Transverse colon (tissue), 4 donors: ENCODE measurements around the gene FRAS1. TPM values are rescaled to one million over a fixed set of nuclear protein-coding genes. Genes with fewer than 3 reads are reported as not detected.
"Not testable (repeated sequence)": the region's sequence is repeated elsewhere in the genome, so short reads cannot be mapped to it uniquely, and the experiment has no call there.

Source experiments
- DNase-seq: peaks from one replicate; pipeline ENCODE4 v3.0.0-alpha.2; 2019
- H3K27ac ChIP-seq, 4 donors: fragments of 200-600 bp; sonication (generic); 2 replicates each; pipeline ENCODE4 v1.5.1; 2016 to 2018; ENCODE audit warnings: inconsistent platforms in 4 of 4
- H3K27me3 ChIP-seq: fragments of 200-600 bp; sonication (generic); 2 replicates; pipeline ENCODE4 v1.5.1; 2017; ENCODE audit warnings: inconsistent platforms
- H3K36me3 ChIP-seq, 4 donors: fragments of 200-600 bp; sonication (generic); 2 replicates each; pipeline ENCODE4 v1.5.1; 2017 to 2019; ENCODE audit warnings: inconsistent platforms in 4 of 4
- H3K4me1 ChIP-seq, 4 donors: fragments of 200-600 bp; sonication (generic); 2 replicates each; pipeline ENCODE4 v1.5.1; 2017 to 2020; ENCODE audit warnings: inconsistent platforms in 4 of 4
- H3K4me3 ChIP-seq, 4 donors: fragments of 200-600 bp; sonication (generic); 1 replicate in 1 of 4; 2 replicates in 3 of 4; pipeline versions ENCODE4 v1.5.1 to v1.6.1; 2017 to 2019; ENCODE audit warnings: inconsistent platforms in 4 of 4
- H3K9me3 ChIP-seq, 2 donors: fragments of 200-600 bp; sonication (generic); 2 replicates each; pipeline ENCODE4 v1.5.1; 2017 to 2019; ENCODE audit warnings: inconsistent platforms in 2 of 2
- EP300 ChIP-seq: sonication (generic); formaldehyde crosslinking; IDR thresholded peaks from one replicate; pipeline ENCODE4 v1.6.1; 2017; ENCODE audit warnings: antibody characterized with exemption, low read depth
- POLR2A ChIP-seq: fragments of 450-650 bp; IDR thresholded peaks from one replicate; pipeline ENCODE4 v1.6.1; 2016; ENCODE audit warnings: antibody characterized with exemption, mild to moderate bottlenecking, moderate library complexity
- POLR2AphosphoS5 ChIP-seq, 3 donors: sonication (generic); formaldehyde crosslinking; IDR thresholded peaks; one replicate each; pipeline ENCODE4 v1.6.1; 2016; ENCODE audit warnings: antibody characterized with exemption in 3 of 3
- WGBS, 2 donors: methylation state at CpG; one replicate each; pipeline ENCODE4 v1.1.5; 2018; ENCODE audit warnings: low coverage in 1 of 2; 5-methylcytosine and 5-hydroxymethylcytosine counted together
- in situ Hi-C, 4 donors: fragments of 200-750 bp; cut with MboI; loops; one replicate each; pipeline versions ENCODE4 v1.15.0 to v1.15.1; 2017; ENCODE audit warnings: low sequenced_read_pairs in 3 of 4, low pct_ligation_motif_present in 1 of 4, low pct_unique_long_range_greater_than_20kb in 1 of 4
- intact Hi-C: fragments of 100-400 bp; cut with DNase I; formaldehyde crosslinking; loops from one replicate; pipeline ENCODE4 v1.15.1; 2023; ENCODE audit warnings: low total_unique reads
- total RNA-seq, 4 donors: library from RNA; depleted of rRNA; stranded (reverse); fragments of >200 nt; gene quantifications; one replicate each; pipeline ENCODE4 v1.1.0, GENCODE V29; 2016
- TF ChIP-seq, protein P1 (sequence below), 5 experiments: fragments of 200-600 bp in 3 of 5; fragments of 450-650 bp in 2 of 5; sonication (generic) in 3 of 5; IDR thresholded peaks; 1 replicate in 2 of 5; 2 replicates in 3 of 5; pipeline ENCODE4 v1.5.1; 2016 to 2017; ENCODE audit warnings: antibody characterized with exemption in 5 of 5, inconsistent platforms in 3 of 5, mild to moderate bottlenecking in 2 of 5, moderate library complexity in 1 of 5

Gene FRAS1
- total RNA-seq, 4 donors from 2014 or later, result 1.8 to 9.7 (median 3.1) TPM

DNA sequence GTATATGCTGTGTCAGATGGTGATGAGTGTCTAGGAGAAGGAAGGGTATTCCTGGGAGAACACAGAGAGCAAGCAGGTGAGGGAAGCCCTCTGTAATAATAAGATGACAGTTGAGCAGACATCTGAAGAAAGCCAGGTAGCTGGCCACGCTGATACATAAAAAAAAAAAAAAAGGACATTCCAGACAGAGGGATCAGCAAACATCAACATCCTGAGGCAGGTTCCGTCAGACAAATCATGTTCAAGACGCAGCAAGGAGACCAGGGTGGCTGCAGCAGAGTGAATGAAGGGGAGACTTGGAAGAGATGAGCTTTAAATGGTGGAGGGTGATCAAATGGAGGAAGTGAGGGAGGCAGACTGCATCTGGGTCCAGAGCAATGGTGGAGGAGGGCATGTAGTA, 396.9 kb downstream of the FRAS1 start:
- TF ChIP-seq EP300 (no peak), POLR2AphosphoS5 (IDR thresholded peaks at IDR 0.05) (no peak)
- 73 to 77% methylated on average over 3 of the region's 3 CpGs for WGBS, 2 donors
- no peak for DNase-seq
- Histone ChIP-seq H3K27me3 (no peaks in the 10 kb centered on the region), H3K9me3 (no peaks in the 10 kb centered on the region), H3K4me3 (no peak overlapping the region), H3K36me3 (no peaks in the 10 kb centered on the region), H3K27ac (no peak overlapping the region), H3K4me1 (no peaks in the 10 kb centered on the region)
- in situ Hi-C loops, result no loop called here
- intact Hi-C loops, result no loop called here

DNA sequence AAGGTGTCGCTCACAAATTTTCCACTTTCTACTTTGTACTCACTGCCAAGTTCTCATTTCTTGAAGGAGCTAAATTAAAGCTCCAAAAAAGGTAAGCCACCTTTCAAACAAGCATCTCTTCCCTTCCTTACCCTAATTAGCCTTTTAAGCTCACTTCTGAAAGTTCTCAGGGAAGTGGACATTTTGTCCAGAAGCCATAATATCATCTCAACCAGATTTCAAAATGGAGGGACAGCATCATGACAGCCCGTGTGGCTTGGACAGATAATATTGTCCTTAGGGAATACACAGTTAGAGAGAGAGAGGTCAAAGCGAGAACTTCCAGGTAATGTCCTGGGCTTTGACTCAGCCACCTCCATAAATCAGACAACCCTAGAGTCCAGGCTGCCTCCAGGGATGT, 400.6 kb downstream of the FRAS1 start:
- H3K27me3 ChIP-seq, result no peaks in the 10 kb centered on the region
- no peak overlapping the region for H3K4me3 ChIP-seq
- DNase-seq, result no peak
- WGBS, 2 donors, result 80 to 100% methylated on average over 1 to 3 of the region's 3 CpGs
- H3K9me3 ChIP-seq, result no peaks in the 10 kb centered on the region
- no peaks in the 10 kb centered on the region for H3K4me1 ChIP-seq
- TF ChIP-seq POLR2A, result no peak
- no peaks in the 10 kb centered on the region for H3K36me3 ChIP-seq
- intact Hi-C loops, result no loop called here
- no peak overlapping the region for H3K27ac ChIP-seq
- in situ Hi-C loops, result no loop called here

DNA sequence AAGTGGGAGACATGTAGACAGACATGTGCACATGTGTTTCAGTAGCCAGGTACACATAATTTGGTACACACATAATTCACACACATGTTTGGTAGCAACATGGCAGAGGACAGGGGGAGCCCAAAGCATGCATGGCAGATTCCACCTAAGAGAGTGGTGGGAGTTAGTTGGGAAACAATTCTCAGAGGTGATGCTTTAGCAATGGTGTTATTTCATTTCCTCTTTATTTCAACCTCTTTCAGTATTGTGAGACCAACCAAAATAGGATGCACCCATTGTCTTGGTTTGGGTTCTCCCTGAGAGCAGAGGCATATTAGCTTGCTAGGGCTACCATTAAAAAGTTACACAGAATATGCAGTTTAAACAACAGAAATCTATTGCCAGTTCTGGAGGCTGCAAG, 402.2 kb downstream of the FRAS1 start:
- Histone ChIP-seq H3K36me3 (no peaks in the 10 kb centered on the region), H3K27ac (no peak overlapping the region), H3K9me3 (no peaks in the 10 kb centered on the region), H3K4me3 (no peak overlapping the region), H3K4me1 (no peaks in the 10 kb centered on the region), H3K27me3 (no peaks in the 10 kb centered on the region)
- no peak for DNase-seq
- no peak for TF ChIP-seq EP300
- no peak for TF ChIP-seq POLR2A
- TF ChIP-seq, protein P1, sequence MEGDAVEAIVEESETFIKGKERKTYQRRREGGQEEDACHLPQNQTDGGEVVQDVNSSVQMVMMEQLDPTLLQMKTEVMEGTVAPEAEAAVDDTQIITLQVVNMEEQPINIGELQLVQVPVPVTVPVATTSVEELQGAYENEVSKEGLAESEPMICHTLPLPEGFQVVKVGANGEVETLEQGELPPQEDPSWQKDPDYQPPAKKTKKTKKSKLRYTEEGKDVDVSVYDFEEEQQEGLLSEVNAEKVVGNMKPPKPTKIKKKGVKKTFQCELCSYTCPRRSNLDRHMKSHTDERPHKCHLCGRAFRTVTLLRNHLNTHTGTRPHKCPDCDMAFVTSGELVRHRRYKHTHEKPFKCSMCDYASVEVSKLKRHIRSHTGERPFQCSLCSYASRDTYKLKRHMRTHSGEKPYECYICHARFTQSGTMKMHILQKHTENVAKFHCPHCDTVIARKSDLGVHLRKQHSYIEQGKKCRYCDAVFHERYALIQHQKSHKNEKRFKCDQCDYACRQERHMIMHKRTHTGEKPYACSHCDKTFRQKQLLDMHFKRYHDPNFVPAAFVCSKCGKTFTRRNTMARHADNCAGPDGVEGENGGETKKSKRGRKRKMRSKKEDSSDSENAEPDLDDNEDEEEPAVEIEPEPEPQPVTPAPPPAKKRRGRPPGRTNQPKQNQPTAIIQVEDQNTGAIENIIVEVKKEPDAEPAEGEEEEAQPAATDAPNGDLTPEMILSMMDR (IDR thresholded peaks at IDR 0.05), result no peak
- no peak for TF ChIP-seq POLR2AphosphoS5 (IDR thresholded peaks at IDR 0.05)
- in situ Hi-C loops (no loop called here), intact Hi-C loops (no loop called here)

DNA sequence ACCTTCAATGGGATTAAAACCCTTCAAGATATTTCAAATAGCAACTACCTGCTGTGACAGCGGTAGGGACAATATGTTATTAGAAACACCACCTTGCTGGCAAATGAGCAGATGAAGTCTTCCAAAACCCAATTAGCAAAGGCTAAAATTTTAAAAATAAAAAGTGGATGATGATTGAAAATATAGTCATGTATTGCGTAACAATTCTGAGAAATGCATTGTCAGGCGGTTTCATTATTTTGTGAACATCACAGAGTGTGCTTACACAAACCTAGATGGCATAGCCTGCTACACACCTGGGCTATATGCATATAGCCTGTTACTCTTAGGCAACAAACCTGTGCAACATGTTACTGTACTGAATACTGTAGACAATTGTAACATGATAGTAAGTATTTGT, 403.2 kb downstream of the FRAS1 start:
- H3K4me3 ChIP-seq, result no peak overlapping the region
- no peaks in the 10 kb centered on the region for H3K4me1 ChIP-seq
- 87 to 90% methylated on average over 3 of the region's 3 CpGs for whole genome bisulfite sequencing, 2 donors
- H3K27ac ChIP-seq, result no peak overlapping the region
- TF ChIP-seq POLR2AphosphoS5 (IDR thresholded peaks at IDR 0.05), result no peak
- no peak for TF ChIP-seq EP300
- no peak for TF ChIP-seq POLR2A
- TF ChIP-seq, protein P1 (IDR thresholded peaks at IDR 0.05), result no peak
- no peaks in the 10 kb centered on the region for H3K9me3 ChIP-seq
- H3K27me3 ChIP-seq, result no peaks in the 10 kb centered on the region
- in situ Hi-C loops, result no loop called here
- intact Hi-C loops, result no loop called here
- DNase-seq, result no peak
- H3K36me3 ChIP-seq, result no peaks in the 10 kb centered on the region

DNA sequence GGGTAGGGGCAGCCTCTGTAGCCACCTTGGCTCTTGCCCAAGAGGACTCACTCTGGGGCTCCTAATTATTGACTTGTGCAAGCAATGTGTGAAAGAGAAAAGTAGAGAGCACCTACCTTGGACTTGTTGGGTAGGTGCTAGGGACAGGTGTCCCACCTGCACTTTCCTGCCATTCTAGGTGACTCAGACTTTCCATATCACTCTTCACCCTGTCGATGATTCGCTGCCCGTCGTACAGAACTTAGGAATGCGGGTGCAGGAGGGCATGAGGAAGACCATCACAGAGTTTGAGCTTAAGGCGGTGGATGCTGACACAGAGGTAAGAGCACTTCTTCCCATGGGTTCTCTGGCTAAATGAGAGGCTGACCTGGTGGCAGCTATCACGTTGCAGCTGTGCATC, 407.1 kb downstream of the FRAS1 start:
- H3K36me3 ChIP-seq, result no peaks in the 10 kb centered on the region
- in situ Hi-C loops (no loop called here), intact Hi-C loops (no loop called here)
- no peaks in the 10 kb centered on the region for H3K4me1 ChIP-seq
- no peak for TF ChIP-seq POLR2AphosphoS5 (IDR thresholded peaks at IDR 0.05)
- H3K9me3 ChIP-seq, result no peaks in the 10 kb centered on the region
- DNase-seq, result no peak
- no peak overlapping the region for H3K4me3 ChIP-seq
- no peak overlapping the region for H3K27ac ChIP-seq
- WGBS, 2 donors, result 58 to 82% methylated on average over 2 to 7 of the region's 7 CpGs
- no peaks in the 10 kb centered on the region for H3K27me3 ChIP-seq

DNA sequence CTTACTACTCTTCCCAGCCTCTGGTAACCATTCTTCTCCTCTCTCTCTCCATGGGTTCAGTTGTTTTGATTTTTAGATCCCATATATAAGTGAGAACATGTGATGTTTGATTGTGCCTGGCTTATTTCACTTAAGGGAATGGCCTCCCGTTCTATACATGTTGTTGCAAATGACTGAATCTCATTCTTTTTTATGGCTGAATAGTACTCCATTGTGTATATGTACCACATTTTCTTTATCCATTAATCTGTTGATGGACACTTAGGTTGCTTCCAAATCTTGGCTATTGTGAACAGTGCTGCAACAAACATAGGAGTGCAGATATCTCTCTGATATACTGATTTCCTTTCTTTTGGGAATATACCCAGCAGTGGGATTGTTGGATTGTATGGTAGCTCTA, 410.1 kb downstream of the FRAS1 start:
- H3K9me3 ChIP-seq, H3K27ac ChIP-seq, H3K36me3 ChIP-seq, H3K4me1 ChIP-seq, intact Hi-C loops, H3K27me3 ChIP-seq, H3K4me3 ChIP-seq, DNase-seq, in situ Hi-C loops: not testable (repeated sequence)
- WGBS, 2 donors, result 43% methylated on average over 1 of the region's 1 CpG
